Gastrocnemius medialis (tissue), 4 donors: ENCODE measurements around the gene FOXJ2.

Experiments
- POLR2A ChIP-seq, 2 donors: fragments of 450-650 bp; IDR thresholded peaks; one replicate each; pipeline ENCODE4 v1.6.1; 2017; ENCODE audit warnings: antibody characterized with exemption in 2 of 2, mild to moderate bottlenecking in 2 of 2, moderate library complexity in 2 of 2
- TF ChIP-seq, protein P1 (sequence below), 5 experiments: fragments of 450-650 bp in 3 of 5; fragments of 200-600 bp in 2 of 5; sonication (generic) in 2 of 5; IDR thresholded peaks in 4 of 5; conservative IDR thresholded peaks in 1 of 5; 1 replicate in 4 of 5; 2 replicates in 1 of 5; pipeline ENCODE4 v1.5.1; 2016 to 2019; ENCODE audit warnings: antibody characterized with exemption in 5 of 5, mild to moderate bottlenecking in 3 of 5, moderate library complexity in 3 of 5

DNA sequence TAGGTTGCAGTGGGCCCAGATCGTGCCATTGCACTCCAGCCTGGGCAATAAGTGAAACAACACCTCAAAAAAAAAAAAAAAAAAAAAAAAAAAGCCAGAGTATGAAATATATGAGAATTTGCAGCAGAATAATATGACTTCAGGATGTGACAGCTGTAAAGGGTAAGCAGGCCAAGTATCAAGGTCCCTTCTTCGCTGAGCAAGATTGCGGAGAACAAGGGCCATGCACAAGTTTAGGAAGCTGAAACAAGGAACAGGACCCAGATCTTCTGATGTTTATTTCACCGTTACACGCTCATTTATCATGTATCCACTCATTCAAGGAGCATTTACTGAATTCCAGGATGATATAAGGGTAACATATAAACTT is 659 bp upstream of the FOXJ2 start:
- TF ChIP-seq, protein P1, sequence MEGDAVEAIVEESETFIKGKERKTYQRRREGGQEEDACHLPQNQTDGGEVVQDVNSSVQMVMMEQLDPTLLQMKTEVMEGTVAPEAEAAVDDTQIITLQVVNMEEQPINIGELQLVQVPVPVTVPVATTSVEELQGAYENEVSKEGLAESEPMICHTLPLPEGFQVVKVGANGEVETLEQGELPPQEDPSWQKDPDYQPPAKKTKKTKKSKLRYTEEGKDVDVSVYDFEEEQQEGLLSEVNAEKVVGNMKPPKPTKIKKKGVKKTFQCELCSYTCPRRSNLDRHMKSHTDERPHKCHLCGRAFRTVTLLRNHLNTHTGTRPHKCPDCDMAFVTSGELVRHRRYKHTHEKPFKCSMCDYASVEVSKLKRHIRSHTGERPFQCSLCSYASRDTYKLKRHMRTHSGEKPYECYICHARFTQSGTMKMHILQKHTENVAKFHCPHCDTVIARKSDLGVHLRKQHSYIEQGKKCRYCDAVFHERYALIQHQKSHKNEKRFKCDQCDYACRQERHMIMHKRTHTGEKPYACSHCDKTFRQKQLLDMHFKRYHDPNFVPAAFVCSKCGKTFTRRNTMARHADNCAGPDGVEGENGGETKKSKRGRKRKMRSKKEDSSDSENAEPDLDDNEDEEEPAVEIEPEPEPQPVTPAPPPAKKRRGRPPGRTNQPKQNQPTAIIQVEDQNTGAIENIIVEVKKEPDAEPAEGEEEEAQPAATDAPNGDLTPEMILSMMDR (IDR thresholded peaks at IDR 0.05 in 4 of 5, conservative IDR thresholded peaks at IDR 0.05 in 1 of 5): no peak
- no peak for TF ChIP-seq POLR2A (IDR thresholded peaks at IDR 0.05)
